HL-60 (cell line): ENCODE data around the gene OPN5.

Experiments used
- POLR2AphosphoS5 ChIP-seq: IDR thresholded peaks from 2 replicates; pipeline ENCODE4 v1.6.1; 2012; ENCODE audit warnings: low read depth
- TF ChIP-seq, protein P1 (sequence below): IDR thresholded peaks from one replicate; pipeline ENCODE4 v1.5.1; 2011; ENCODE audit warnings: low read length, control low read depth, inconsistent platforms; ENCODE audit not compliant: insufficient read depth
- TF ChIP-seq, protein P2 (sequence below): IDR thresholded peaks from 2 replicates; pipeline ENCODE4 v1.6.1; 2012; ENCODE audit warnings: low read depth; ENCODE audit not compliant: insufficient replicate concordance

DNA sequence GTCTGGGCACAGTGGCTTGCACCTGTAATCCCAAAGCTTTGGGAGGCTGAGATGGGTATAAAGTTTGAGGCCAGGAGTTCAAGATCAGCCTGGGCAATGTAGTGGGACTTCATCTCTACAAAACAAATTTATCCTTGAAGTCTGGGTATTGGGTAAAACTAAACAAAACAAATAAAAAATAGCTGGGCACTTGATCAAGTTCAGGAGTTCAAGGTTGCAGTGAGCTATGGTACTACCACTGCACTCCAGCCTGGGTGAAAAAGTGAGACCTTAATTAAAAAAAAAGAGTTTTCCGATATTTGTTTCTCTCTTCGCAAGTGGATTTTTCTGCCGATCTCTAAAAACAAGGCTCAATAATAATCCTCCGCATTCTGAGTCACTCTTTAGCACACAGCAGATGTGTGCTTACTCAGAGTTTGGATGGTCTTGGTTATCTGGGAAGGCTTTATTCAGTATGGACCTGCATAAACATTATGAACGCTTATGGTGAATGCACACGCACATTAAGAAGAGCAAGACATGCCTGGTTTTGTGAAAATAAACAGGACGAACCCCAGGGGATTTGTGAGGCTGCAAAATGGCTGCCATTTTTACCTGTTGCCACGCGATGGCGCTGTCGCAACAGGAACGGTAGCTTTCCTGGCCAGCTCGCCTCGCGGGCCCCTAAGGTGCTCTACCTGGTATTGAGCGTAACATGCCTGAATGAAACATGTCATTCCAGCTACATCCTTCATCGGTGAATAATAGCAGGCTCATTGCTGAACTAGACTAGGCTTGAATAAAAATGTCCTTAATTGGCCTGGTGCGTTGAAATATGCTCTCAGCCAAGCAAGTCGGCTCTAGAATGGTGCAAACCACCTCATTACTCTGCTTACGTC lies 6.0 kb downstream of the OPN5 start:
- TF ChIP-seq, protein P1, sequence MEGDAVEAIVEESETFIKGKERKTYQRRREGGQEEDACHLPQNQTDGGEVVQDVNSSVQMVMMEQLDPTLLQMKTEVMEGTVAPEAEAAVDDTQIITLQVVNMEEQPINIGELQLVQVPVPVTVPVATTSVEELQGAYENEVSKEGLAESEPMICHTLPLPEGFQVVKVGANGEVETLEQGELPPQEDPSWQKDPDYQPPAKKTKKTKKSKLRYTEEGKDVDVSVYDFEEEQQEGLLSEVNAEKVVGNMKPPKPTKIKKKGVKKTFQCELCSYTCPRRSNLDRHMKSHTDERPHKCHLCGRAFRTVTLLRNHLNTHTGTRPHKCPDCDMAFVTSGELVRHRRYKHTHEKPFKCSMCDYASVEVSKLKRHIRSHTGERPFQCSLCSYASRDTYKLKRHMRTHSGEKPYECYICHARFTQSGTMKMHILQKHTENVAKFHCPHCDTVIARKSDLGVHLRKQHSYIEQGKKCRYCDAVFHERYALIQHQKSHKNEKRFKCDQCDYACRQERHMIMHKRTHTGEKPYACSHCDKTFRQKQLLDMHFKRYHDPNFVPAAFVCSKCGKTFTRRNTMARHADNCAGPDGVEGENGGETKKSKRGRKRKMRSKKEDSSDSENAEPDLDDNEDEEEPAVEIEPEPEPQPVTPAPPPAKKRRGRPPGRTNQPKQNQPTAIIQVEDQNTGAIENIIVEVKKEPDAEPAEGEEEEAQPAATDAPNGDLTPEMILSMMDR: peak; percentile 92
- TF ChIP-seq, protein P2, sequence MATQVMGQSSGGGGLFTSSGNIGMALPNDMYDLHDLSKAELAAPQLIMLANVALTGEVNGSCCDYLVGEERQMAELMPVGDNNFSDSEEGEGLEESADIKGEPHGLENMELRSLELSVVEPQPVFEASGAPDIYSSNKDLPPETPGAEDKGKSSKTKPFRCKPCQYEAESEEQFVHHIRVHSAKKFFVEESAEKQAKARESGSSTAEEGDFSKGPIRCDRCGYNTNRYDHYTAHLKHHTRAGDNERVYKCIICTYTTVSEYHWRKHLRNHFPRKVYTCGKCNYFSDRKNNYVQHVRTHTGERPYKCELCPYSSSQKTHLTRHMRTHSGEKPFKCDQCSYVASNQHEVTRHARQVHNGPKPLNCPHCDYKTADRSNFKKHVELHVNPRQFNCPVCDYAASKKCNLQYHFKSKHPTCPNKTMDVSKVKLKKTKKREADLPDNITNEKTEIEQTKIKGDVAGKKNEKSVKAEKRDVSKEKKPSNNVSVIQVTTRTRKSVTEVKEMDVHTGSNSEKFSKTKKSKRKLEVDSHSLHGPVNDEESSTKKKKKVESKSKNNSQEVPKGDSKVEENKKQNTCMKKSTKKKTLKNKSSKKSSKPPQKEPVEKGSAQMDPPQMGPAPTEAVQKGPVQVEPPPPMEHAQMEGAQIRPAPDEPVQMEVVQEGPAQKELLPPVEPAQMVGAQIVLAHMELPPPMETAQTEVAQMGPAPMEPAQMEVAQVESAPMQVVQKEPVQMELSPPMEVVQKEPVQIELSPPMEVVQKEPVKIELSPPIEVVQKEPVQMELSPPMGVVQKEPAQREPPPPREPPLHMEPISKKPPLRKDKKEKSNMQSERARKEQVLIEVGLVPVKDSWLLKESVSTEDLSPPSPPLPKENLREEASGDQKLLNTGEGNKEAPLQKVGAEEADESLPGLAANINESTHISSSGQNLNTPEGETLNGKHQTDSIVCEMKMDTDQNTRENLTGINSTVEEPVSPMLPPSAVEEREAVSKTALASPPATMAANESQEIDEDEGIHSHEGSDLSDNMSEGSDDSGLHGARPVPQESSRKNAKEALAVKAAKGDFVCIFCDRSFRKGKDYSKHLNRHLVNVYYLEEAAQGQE: no peak
- TF ChIP-seq POLR2AphosphoS5: no peak
